HG02642 (cell line): Measurements from ENCODE around the gene NUP210.

Source experiments
- ATAC-seq: cut with Tn5 transposase; IDR thresholded peaks from one replicate; pipeline ENCODE4 v1.9.1; 2021; ENCODE audit warnings: mild to moderate bottlenecking; ENCODE audit not compliant: unreplicated experiment, poor library complexity

Gene NUP210

DNA sequence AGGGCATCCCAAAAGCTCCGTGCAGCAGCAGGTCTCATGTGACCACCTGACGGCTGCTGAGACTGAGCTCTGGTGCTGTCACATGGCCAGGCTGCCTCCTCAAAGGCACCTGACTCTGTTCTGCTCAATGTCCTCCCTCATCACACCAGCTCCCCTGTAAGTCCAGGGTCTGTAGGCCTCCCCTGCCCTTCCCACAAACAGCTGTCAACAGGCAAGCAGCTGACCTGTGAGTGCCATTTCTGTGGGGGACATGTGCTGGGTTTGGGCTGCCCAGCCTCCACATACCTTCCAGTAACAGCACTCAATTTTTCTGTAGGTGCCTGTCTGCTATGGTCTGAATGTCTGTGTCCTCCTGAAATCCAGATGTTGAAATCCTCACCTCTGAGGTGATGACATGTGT lies 11.2 kb downstream of the NUP210 start:
- no peak for ATAC-seq

DNA sequence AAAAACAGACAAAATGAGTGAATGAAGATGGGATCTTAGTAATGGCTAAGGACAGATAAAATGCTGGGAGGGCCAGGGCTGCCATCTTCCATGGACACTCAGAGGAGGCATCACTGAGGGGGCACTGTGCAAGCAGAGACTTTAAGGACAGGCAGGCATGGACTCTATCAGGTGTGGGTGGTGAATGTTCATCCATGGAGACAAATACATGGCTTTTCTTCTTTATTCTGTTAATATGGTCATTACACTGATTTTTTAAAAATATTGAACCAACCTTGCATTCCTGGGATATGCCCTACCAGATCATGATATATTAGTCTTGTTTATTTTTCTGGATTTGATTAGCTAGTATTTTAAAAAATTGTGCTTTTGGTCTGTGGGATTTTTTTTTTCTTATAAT lies 12.2 kb downstream of the NUP210 start:
- ATAC-seq: no peak

DNA sequence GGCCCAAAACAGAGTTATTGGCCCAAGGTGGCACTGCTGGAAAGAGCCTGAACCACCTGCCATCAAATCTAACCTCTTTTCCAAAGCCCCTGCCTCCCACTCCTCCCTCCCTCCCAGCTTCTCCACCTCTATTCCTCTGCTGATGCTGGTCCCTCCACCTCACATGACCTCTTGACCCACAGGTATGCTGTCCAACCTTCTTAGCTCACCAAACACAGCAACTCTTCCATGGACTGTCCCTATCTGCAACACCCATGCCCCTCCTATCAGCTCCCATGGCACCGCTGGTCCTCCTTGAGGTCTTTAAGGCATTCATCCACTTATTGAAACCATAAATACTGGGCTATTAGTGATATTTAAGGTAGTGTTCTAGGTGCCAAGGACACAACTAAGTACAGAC lies 12.6 kb downstream of the NUP210 start:
- no peak for ATAC-seq

DNA sequence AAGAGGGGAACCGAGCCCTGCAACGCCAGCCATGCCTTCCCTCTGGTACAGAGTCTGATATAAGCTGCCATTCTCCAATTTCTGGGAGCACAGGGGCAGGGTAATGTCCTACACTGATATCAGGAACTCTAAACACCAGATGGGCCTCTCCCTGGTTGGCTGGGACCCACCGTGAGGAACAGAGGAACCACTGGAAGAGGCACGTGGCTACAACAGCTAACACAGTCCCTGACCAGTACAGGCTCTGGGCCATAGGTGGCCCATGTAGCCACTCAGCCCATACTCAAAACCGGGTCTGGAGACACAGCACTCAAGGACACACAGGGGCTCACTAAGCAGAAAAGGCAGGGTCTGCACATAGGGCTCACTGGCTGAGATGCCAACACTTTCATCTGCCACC lies 13.9 kb downstream of the NUP210 start:
- ATAC-seq: no peak

DNA sequence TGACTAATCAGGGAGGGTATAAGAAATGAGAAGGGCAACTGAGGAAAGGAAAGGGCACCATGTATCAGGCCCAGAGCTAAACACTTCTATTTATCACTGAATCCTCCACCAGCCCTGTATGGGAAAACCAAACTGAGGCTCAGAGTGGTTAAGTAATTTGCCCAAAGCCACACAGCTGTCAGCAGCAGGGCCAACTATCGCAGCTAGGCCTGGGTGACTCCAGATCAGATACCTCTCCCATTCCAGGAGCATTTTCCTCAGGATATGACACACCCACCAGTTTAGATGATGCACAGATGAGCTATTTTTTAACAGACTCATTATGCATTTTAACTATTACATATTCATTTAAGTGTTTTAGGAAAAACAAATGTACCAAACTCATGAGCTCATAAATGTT lies 14.5 kb downstream of the NUP210 start:
- ATAC-seq: no peak

DNA sequence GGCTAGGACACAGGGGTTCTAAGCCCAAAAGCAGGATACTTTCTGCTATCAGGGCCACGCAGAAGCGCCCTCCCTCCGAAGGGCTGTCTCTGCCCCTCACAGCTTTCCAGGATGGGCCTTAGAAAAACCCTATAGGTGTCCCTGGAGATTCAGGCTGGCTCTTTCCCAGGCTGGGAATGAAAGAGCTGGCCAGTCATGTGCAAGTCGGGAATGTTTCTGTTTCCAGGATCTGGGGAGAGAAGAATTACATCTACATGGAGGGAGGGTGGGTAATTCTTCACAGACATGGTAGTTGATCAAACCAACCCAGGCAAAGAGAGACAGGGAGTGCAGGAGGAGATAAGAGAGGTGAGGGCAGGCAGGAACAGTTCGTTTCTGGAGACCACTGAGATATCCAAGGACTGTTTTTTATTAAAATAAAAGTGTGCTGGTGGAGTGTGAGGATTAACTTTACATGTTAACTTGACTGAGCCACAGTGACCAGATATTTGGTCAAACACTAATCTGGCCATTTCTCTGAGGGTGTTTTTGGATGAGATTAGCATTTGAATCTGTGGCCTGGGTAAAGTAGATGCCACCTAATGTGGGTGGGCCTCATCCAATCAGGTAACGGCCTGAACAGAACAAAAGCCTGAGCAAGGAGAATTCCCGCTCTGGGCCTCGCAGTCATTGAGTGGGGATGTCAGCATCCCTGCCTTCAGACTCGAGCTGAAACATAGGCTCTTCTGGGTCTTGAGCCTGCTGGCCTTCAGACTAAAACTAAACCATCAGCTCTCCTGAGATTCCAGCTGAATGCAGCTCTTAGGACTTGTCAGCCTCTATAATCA lies 15.3 kb downstream of the NUP210 start:
- no peak for ATAC-seq

DNA sequence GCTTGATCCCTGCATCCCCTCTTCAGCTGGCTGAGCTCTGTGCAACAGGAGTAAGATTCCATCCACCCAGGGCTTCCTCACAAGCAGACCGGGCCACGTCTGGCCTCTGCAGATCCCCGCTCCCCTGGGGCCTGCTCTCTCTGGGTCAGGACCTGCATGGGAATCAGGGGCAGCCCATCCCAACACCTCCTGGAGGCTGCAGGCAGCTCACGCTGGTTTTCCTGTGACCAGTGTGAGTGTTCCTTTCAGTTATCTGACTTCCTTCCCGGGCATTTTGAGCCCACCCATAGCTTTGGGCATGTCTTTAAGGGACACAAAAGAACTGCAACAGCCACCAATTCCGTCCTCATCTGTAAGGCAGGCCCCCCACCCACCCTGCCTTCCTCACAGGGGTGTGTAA lies 16.3 kb downstream of the NUP210 start:
- no peak for ATAC-seq

DNA sequence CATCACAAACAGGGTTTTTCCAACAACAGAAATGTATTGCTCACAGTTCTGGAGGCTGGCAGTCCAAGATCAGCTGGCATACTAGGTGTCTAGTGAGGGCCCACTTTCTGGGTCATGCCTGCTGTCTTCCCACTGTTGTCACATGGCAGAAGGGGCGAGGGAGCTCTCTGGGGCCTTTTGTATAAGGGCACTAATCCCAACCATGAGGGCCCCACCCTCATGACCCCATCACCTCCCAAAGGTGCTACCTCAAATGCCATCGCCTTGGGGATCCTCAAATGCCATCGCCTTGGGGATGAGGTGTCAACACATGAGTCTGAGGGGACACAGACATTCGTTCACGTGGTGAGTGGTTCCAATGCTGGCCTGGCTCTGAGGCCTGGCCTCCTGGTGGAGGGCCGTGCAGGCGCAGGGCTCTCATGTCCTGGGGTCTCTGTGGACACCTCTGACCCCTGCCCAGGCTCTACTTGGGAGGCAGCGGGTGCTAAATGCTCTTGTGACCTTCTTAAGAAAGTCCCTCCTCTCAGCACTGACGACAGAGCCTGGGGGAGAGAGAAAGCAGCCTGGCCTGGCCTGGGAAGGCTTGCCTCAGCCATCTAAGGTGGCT lies 16.8 kb downstream of the NUP210 start:
- ATAC-seq: no peak

DNA sequence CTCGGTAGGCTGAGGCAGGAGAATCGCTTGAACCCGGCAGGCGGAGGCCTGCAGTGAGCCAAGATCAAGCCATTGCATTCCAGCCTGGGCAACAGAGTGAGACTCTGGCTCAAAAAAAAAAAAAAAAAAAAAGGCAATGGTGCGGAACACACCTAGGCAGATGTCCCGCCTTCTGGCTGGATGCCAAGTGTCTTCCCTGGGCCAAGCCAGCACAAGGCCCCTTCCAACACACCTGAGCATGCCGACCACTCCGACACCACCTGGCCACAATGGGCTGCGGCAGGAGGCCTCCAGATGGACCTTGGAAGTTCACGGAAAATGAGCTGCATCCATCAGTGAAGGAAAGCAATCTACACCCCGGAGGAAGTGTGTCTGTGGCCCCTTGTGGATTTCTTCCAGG lies 19.0 kb downstream of the NUP210 start:
- ATAC-seq: no peak

DNA sequence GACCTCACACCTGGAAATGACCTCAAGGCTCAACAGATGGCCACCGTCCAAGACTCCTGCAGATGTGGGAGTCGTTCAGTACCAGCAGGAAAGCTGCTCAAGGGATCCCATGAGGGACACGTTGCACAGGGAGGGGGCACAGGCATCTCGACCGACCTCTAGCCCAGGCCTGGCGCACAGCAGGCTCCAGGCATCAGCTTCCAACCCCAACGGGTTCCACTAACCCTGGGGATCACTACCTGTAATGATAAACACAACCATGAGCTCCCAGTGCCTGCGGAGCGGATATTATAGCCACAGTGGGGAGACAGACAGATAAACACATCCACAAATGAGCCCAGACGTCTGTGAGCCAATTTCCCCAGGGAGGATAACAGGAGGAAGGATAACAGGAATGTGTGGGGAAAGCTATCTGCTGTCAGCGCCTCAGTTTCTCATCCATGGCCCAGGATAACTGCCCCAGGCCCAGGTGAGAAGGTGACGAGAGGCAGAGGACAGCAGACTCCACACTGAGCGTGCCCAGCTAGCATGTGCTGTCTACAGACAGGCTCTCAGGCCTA lies 19.9 kb downstream of the NUP210 start:
- ATAC-seq: no peak

DNA sequence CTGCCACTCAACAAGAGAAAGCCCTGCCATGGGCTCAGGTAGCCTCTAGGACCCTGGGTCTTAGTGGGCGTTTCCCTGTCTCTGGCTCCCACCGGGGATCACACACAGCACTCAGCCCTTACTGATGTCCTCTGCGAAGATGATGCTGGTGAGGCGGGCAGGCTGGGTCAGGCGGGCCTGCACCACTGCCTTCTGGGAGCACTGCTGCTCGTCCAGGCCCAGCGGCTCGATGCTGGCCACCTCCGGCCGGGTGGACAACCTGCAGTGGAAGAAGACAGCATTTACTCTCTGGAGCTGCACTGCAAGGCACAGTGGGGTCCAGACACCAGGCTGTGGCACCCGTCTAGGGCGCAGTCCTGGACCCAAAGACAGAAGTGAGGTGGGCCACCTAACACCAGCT lies 20.5 kb downstream of the NUP210 start:
- ATAC-seq: no peak

DNA sequence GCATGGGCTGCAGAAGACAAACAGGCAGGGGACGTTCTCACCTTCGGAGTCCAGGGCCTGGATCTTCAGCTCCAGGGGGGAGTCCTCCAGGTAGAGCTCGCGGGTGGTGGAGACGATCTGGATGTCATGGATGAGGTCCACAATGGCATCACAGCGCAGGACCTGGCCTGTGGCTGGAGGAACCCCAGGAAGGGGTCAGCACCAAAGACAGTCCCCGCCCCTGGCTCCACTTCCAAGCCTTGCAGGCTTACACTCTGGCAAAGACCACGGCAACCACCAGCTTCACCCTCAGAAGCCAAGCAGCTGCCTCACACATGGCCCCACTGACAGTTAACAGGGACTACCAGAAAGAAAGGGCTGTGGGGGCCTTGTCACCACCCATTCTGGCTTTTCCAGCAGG lies 22.8 kb downstream of the NUP210 start:
- no peak for ATAC-seq

DNA sequence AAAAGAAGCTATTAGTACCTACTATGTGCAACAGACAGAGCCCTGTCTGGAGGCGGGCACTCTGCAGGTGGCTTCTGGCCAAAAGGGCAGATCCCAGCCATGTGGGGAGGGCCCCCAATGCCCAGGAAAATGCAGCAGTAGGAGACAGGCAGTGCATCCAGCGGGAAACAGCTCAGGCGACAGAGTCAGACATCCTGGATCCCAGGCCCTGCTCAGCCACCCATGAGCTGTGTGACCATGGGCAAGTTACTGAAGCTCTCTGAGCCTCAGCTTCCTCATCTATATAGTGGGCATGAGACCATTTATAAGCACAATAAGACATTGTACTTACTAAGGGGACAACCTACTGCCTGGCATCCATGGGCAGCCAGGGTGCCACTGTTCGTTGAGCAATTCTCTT lies 25.8 kb downstream of the NUP210 start:
- ATAC-seq: no peak

DNA sequence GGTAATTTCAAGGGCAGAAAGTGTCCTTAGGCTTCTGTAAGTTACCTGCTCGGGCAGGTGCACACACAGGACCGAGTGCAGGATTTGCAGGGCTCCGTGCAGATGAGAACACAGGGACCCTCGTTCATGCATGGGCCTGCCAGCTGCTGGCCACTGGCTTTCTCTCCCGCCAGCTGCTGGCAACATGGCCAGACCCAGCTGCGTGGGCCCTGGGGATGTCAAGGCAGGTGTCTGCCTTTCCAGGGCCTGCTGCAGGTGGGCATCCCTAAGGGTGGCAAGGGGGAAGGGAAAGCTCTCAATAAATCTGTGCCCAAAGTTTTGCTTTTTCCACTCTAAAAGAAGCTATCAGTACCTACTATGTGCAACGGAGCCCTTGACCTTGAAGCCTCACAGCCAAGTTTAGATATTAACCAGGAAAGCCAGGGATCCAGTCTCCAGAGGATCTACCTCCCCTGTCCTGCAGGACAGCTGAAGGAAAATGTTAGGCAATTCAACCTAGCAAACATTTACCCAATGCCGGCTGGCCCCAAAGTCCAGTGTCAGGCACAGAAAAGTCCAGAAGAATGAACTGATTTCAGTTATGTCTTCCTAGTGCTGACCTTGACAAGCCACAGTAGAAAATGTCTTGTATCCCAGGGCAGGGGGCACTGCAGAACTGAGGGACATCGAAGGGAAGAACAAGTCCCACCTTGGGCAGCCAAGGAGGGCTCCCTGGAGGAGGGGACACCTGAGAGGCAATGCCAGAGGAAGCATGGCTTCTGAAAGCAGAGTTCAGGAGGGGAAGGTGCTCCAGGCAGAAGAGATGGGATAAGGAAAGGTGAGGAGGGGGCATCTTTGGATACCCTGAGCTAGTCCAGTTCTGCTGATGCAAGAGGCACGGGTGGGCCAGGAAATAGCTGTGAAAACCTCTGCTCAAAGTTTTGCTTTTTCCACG lies 26.4 kb downstream of the NUP210 start:
- no peak for ATAC-seq

DNA sequence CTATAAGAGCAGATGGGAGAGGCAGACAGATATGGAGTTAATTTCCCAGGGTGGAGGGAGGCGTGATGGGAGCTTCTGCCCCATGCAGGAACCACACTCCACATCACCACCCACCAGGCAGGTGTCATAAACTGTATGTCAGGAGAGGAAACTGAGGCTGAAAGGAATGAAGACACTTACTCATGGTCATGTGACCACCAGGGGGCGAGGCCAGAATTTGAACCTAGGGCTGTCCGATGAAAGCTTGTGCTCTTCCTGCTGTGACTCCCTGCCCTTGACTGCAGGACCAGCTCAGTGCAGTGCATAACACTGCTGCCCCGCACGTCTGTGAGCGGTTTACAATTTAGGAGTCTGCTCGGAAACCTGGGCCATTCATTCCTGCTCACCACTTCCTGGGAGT lies 28.8 kb downstream of the NUP210 start:
- no peak for ATAC-seq

DNA sequence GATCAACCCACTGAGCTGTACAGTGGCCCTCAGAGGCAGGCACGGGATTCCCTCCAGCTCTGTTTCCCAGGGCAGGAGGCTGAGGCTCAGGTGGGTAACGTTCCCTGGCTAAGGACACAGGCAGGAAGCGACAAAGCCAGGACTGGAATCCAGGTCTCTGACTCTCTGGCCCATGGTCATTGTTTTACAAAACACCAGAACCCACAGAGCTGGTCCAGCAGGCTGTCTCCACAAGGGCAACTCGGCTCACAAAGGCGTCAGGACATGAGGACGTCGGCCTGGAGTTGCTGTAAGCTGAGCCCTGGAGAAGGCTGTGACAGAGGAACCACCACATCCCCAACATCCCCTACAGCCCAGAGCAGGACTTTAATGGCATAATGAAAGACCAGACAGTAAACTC lies 30.7 kb downstream of the NUP210 start:
- no peak for ATAC-seq

DNA sequence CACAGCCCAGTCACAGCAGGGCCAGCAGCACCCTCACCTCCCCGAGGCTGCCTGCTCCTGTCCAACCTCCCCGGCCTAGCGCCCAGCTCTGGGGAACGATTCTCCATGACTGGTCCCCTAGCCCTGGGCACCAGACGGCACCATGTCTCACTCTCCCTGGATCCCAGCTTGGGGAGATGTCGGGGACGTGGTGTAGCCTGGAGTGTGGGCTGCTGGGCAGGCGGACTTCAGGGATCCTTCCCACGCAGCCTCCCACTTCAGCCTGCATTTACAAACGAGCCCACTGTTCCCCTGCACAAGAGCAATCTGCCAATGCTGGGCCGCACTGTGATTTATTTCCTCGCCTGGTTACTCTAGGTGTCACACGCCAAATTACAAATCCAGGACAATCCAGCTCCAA lies 31.3 kb downstream of the NUP210 start:
- ATAC-seq: no peak

DNA sequence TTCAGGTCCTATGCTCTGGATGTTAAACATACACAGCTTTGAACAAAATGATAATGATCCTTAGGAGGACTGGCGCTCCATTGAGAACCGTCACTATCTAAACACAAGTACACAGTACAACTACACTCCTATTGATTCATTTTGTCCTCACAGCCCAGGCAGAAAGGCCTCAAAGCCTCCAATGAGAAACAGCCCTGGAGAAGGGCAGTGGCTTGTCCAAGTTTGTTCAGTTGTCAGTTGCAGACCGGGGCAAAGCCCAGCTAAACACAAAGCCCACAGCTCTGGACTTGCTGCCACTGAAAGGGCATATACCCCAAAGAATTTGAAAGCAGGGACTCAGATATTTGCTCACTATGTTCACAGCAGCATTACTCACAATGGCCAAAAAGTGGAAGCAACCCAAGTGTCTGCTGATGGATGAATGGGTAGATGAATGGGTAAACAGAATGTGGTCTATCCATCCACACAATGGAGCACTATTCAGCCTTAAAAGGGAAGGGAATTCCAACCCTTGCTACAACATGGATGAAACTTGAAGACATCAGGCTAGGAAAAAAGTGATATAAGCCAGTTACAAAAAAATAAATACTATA lies 34.7 kb downstream of the NUP210 start:
- no peak for ATAC-seq

DNA sequence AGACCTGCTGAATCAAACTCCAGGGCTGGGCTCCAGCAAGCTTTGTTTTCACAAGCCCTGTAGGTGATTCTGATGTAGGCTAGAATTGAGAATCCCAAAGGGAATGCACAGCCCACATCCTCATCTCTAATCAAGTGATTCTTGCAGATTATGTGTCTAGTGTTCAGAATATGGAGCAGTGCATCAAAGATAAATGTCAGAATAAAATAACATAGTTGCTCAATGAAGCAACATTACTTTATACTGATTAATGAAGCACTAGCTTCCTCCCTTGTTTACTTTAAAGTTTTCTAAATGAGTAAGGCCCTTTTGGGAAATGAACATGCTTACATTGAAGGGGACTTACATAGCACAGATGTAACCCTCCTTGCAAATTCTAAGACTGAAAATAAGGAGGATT lies 39.2 kb downstream of the NUP210 start:
- no peak for ATAC-seq

DNA sequence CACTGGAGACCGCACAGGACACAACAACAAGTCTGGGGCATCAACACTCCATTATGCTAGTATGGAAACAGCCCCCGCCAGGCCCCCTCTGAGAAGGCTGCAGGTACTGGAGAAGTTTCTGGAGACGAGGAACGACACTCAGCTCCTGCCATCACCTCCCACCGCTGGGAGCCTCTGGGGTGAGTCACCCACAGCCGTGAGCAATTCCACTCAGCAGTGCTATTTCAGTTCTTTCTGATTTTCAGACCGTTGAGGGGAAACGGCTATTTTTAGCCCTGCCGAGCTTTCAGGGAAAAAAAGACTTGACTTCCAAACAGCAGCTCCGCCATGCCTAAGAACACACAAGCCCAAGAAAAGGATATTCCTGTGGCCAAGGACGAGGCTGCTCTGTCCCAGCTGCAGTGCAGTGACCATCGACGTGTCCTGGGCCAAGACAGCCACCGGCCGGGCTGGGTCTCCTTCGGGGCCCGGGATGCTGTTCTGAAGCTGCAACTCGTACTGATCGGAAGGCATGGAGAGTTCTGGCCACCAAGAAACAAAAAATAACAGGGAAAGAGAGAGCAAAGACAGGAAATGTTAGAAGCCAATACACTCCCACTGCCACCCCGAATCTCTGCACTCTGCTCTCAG lies 40.8 kb downstream of the NUP210 start:
- ATAC-seq: no peak
